ENCODE measurements around the gene DDX43. TPM values are rescaled to one million over a fixed set of nuclear protein-coding genes. Genes with fewer than 3 reads are reported as not detected.

Gene DDX43
- total and polyA plus RNA-seq, 2 experiments from 2014 or later, result 0.07 TPM; not detected in 1

- Histone ChIP-seq H3K27ac (no peak overlapping the region), H3K79me2 (no peaks in the 10 kb centered on the region), H3K36me3 (replicated peaks; ENCODE audit: insufficient read depth, low read depth) (no peaks in the 10 kb centered on the region), H3K4me3 (no peak overlapping the region), H3K4me2 (no peak overlapping the region), H3K9me2 (replicated peaks; ENCODE audit: insufficient read depth) (no peaks in the 10 kb centered on the region), H3K9me3 (ENCODE audit: low read depth) (no peaks in the 10 kb centered on the region), H3K4me1 (ENCODE audit: insufficient read depth) (no peaks in the 10 kb centered on the region), H2AFZ (no peak overlapping the region), H3K27me3 (no peaks in the 10 kb centered on the region), H4K20me1 (ENCODE audit: insufficient read depth, poor library complexity, severe bottlenecking) (no peaks in the 10 kb centered on the region)
- 76% methylated on average over 16 of the region's 16 CpGs for WGBS (ENCODE audit: low lambda C conversion rate, missing lambda C conversion rate)
- TF ChIP-seq EZH2phosphoT487 (IDR thresholded peaks at IDR 0.05; ENCODE audit: low read depth, severe bottlenecking, unreplicated experiment) (no peak), CTCF (IDR thresholded peaks at IDR 0.05; ENCODE audit: poor library complexity) (no peak), EZH2 (IDR thresholded peaks at IDR 0.05; ENCODE audit: borderline replicate concordance) (no peak)
- DNase-seq (ENCODE audit: low spot score), result no peak
These were observed 26.8 kb upstream of the DDX43 start for GRCh38 chr6:73367761-73368355.

- no peaks in the 10 kb centered on the region for H3K9me3 ChIP-seq (ENCODE audit: low read depth)
- H3K4me3 ChIP-seq, result no peak overlapping the region
- no peaks in the 10 kb centered on the region for H3K9me2 ChIP-seq (replicated peaks; ENCODE audit: insufficient read depth)
- no peaks in the 10 kb centered on the region for H4K20me1 ChIP-seq (ENCODE audit: insufficient read depth, poor library complexity, severe bottlenecking)
- TF ChIP-seq CTCF (IDR thresholded peaks at IDR 0.05; ENCODE audit: poor library complexity) (no peak), EZH2 (IDR thresholded peaks at IDR 0.05; ENCODE audit: borderline replicate concordance) (no peak), EZH2phosphoT487 (IDR thresholded peaks at IDR 0.05; ENCODE audit: low read depth, severe bottlenecking, unreplicated experiment) (no peak)
- no peak overlapping the region for H2AFZ ChIP-seq
- H3K4me1 ChIP-seq (ENCODE audit: insufficient read depth), result no peaks in the 10 kb centered on the region
- no peak for DNase-seq (ENCODE audit: low spot score)
- H3K36me3 ChIP-seq (replicated peaks; ENCODE audit: insufficient read depth, low read depth), result no peaks in the 10 kb centered on the region
- H3K4me2 ChIP-seq, result no peak overlapping the region
- H3K79me2 ChIP-seq, result no peaks in the 10 kb centered on the region
- WGBS (ENCODE audit: low lambda C conversion rate, missing lambda C conversion rate), result 84% methylated on average over 4 of the region's 4 CpGs
- no peak overlapping the region for H3K27ac ChIP-seq
- H3K27me3 ChIP-seq, result no peaks in the 10 kb centered on the region
These were observed 26.0 kb upstream of the DDX43 start for GRCh38 chr6:73368675-73369074.

- Histone ChIP-seq H3K9me3 (ENCODE audit: low read depth) (no peaks in the 10 kb centered on the region), H2AFZ (no peak overlapping the region), H3K4me2 (no peak overlapping the region), H3K4me3 (no peak overlapping the region), H4K20me1 (ENCODE audit: insufficient read depth, poor library complexity, severe bottlenecking) (no peaks in the 10 kb centered on the region), H3K4me1 (ENCODE audit: insufficient read depth) (no peaks in the 10 kb centered on the region), H3K79me2 (no peaks in the 10 kb centered on the region), H3K27me3 (no peaks in the 10 kb centered on the region), H3K9me2 (replicated peaks; ENCODE audit: insufficient read depth) (no peaks in the 10 kb centered on the region), H3K27ac (no peak overlapping the region), H3K36me3 (replicated peaks; ENCODE audit: insufficient read depth, low read depth) (no peaks in the 10 kb centered on the region)
- 95% methylated on average over 14 of the region's 14 CpGs for WGBS (ENCODE audit: low lambda C conversion rate, missing lambda C conversion rate)
- no peak for TF ChIP-seq CTCF (IDR thresholded peaks at IDR 0.05; ENCODE audit: poor library complexity)
- no peak for TF ChIP-seq EZH2 (IDR thresholded peaks at IDR 0.05; ENCODE audit: borderline replicate concordance)
- TF ChIP-seq EZH2phosphoT487 (IDR thresholded peaks at IDR 0.05; ENCODE audit: low read depth, severe bottlenecking, unreplicated experiment), result no peak
- no peak for DNase-seq (ENCODE audit: low spot score)
These were observed 25.5 kb upstream of the DDX43 start for GRCh38 chr6:73369157-73369556.

All from hepatocyte (in vitro differentiated cells).